ENCODE measurements around the gene ARSI. TPM values are rescaled to one million over a fixed set of nuclear protein-coding genes. Genes with fewer than 3 reads are reported as not detected.
A peak's percentile ranks its signal among the peaks of the same experiment; 100 is the strongest.

The ARSI gene
- total and polyA plus RNA-seq, 2 of the 13 experiments (the other 11 are each of a cell fraction or from before 2014, with no cell fraction given) = 4.2 to 33.9 TPM

- TF ChIP-seq ZNF543 (CRISPR knock-in tag; IDR thresholded peaks at IDR 0.05) (no peak), HDAC1 (CRISPR knock-in tag; IDR thresholded peaks at IDR 0.05) (peak; percentile 79), RFX1 (IDR thresholded peaks at IDR 0.05) (no peak), HNRNPL (IDR thresholded peaks at IDR 0.05; ENCODE audit: low read depth, low read length) (no peak), YEATS2 (CRISPR knock-in tag; IDR thresholded peaks at IDR 0.05; ENCODE audit: borderline replicate concordance) (peak; percentile 79; the same call in 1 of the 2 replicates), MXD1 (CRISPR knock-in tag; IDR thresholded peaks at IDR 0.05) (no peak), DNMT3B (CRISPR knock-in tag; conservative IDR thresholded peaks at IDR 0.05) (no peak; the same call in 1 of the 2 replicates), ZNF75D (CRISPR knock-in tag; IDR thresholded peaks at IDR 0.05; ENCODE audit: borderline replicate concordance) (no peak), ZNF724P (CRISPR knock-in tag; IDR thresholded peaks at IDR 0.05; ENCODE audit: borderline replicate concordance) (no peak), MEF2D (CRISPR knock-in tag; IDR thresholded peaks at IDR 0.05) (no peak), SP5 (CRISPR knock-in tag; IDR thresholded peaks at IDR 0.05; ENCODE audit: borderline replicate concordance, low read depth) (peak; percentile 50; the same call in 1 of the 2 replicates), MTERF4 (CRISPR knock-in tag; IDR thresholded peaks at IDR 0.05) (0 out of 2 replicates have a peak, but pooled peaks have one; percentile 23), ZNF367 (CRISPR knock-in tag; IDR thresholded peaks at IDR 0.05; ENCODE audit: borderline replicate concordance) (no peak), FIP1L1 (IDR thresholded peaks at IDR 0.05; ENCODE audit: borderline replicate concordance, insufficient read depth, low read depth, low read length) (no peak), TFDP2 (CRISPR knock-in tag; IDR thresholded peaks at IDR 0.05) (0 out of 2 replicates have a peak, but pooled peaks have one; percentile 27), ZNF574 (CRISPR knock-in tag; IDR thresholded peaks at IDR 0.05) (peak; percentile 60), HOXA7 (CRISPR knock-in tag; IDR thresholded peaks at IDR 0.05) (no peak), JUND (CRISPR knock-in tag; IDR thresholded peaks at IDR 0.05) (no peak), ZNF430 (CRISPR knock-in tag; IDR thresholded peaks at IDR 0.05) (no peak), ZBTB14 (CRISPR knock-in tag; IDR thresholded peaks at IDR 0.05) (no peak), U2AF1 (optimal IDR thresholded peaks at IDR 0.05; ENCODE audit: low read depth, low read length) (no peak), GFI1 (CRISPR knock-in tag; IDR thresholded peaks at IDR 0.05; ENCODE audit: borderline replicate concordance) (peak; percentile 50; the same call in 1 of the 2 replicates), ZMAT5 (CRISPR knock-in tag; IDR thresholded peaks at IDR 0.05; ENCODE audit: borderline replicate concordance, low read depth) (no peak)
These were observed 48.0 kb upstream of the ARSI start (continued) for GRCh38 chr5:150350524-150351344.
